Germinal center (tissue), 1 donor: ENCODE data around the gene ANKFY1.
"Not testable (repeated sequence)": the region's sequence is repeated elsewhere in the genome, so short reads cannot be mapped to it uniquely, and the experiment has no call there.

Experiments used
- DNase-seq: peaks from one replicate; pipeline ENCODE4 v3.0.0; 2012; ENCODE audit warnings: mixed read lengths, low spot score

Gene ANKFY1

GRCh38 chr17:4256952-4257351, 6.8 kb downstream of the ANKFY1 start:
- no peak for DNase-seq

DNA sequence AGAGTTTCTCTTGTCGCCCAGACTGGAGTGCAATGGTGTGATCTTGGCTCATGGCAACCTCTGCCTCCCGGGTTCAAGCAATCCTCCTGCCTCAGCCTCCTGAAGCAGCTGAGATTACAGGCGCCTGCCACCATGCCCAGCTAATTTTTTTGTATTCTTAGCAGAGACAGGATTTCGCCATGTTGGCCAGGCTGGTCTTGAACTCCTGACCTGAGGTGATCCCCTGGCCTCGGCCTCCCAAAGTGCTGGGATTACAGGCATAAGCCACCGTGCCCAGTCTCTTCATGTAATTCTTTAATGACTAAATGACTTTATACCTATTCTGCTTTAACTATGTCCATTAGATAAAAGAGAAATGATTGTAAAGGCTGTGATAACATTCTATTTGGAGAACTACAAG, 8.5 kb downstream of the ANKFY1 start:
- not testable (repeated sequence) for DNase-seq

GRCh38 chr17:4250887-4251286, 12.9 kb downstream of the ANKFY1 start:
- DNase-seq = no peak

- DNase-seq = peak; percentile 66
Observed at GRCh38 chr17:4249452-4250029, 14.2 kb downstream of the ANKFY1 start.

GRCh38 chr17:4248504-4249277, 15.1 kb downstream of the ANKFY1 start:
- no peak for DNase-seq

- no peak for DNase-seq
Observed at GRCh38 chr17:4247971-4248388, 15.8 kb downstream of the ANKFY1 start.

DNA sequence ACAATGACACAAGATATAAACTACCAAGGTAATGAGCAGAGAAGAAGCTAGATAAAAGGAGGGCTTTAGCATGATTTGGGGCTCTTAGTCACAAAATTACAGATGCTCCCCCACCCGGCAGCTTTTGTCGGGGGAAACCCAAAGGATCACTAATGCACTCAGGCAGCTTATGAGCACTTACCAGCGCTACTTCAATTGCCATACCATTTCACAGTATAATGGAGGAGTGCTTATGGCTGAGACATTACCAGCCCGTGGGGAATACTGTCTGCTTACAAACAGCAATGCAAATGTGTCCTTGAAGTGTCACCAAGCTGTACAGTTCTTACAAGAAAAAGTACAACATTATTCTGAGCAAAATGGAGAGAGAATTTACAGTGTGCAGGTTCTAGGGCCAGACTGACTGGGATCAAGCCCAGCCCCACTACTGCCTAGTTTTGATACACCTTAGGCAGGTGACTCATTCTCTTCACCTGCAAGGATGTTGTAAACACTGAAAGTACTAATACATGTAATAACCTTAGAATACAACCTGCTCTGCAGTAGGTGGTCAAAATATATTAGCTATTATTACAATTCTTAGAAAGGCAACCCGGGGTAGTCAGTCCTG, 16.3 kb downstream of the ANKFY1 start:
- DNase-seq = no peak

- DNase-seq = no peak
Observed at GRCh38 chr17:4246674-4247073, 17.1 kb downstream of the ANKFY1 start.

DNA sequence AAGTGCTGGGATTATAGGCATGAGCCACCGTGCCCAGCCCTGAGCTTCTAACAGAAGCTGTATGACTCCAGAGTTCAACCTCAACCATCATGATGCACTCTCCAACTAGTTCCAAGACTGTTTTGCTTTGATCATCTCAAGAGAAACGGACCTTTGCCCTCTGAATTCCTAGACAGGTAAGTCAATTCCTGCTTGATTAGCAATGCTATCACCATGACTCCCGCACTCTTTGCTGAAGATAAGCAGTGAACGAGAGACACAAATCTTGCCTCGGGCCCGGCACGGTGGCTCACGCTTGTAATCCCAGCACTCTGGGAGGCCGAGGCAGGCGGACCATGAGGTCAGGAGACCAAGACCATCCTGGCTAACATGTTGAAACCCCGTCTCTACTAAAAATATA, 22.2 kb downstream of the ANKFY1 start:
- DNase-seq = no peak

DNA sequence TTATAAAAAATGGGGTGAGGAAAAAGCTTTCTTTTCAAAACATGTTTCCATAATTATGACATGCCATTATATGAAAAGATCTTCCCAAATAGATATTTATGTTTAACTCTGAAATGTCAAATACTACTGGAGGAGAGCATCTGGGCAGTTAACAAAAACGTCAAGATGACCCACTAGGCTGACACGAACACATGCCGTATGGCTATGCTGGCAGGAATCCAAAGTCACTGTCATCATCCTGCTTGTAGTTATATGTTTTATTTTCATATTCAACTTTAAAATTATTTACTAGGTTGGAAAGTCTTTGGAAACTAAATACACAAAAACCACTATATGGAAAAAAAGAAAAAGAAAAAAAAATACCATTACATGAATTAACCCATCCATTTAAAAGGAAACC, 27.3 kb downstream of the ANKFY1 start:
- DNase-seq = no peak

DNA sequence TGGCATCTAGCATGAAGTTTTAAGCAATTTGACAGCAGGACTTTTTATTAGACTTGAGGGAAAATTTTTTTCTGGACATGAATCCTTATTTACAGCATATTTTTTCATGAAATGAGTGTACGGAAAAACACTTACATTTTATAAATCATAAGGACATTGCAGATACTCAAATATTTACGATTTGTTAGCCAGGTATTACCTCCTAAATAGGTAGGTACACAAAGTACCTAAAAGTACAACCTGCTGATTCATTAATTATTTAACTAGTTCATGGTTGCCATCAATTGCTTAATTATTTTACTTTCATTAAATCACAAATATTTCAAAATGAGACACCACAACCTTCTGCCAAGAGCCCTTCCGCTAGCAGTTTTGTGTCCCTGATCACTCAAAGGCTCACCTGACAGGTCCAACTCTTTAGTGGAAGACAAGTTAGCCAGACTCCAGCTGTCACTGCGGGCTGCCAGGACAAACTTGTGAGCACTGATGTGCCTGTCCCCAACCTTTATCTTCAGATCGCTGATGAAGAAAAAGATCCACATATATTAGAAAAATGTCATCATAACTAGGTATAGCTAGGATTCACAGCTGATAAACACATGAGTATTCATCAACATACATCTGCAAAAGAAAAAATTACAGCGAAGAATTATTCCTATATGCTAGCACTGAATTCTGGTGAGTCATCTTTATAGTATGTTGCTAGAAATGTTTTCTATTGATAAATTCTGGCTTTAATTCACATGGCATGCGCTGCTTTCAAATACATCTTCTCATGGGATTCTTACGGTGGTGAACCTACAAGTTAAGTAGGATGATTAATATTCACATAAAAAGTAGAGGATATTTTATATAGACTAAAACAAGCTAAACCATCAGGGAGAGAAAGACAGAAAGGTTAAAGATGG, 28.2 kb downstream of the ANKFY1 start:
- DNase-seq = no peak

- DNase-seq = no peak
Observed at GRCh38 chr17:4234401-4234800, 29.4 kb downstream of the ANKFY1 start.

DNA sequence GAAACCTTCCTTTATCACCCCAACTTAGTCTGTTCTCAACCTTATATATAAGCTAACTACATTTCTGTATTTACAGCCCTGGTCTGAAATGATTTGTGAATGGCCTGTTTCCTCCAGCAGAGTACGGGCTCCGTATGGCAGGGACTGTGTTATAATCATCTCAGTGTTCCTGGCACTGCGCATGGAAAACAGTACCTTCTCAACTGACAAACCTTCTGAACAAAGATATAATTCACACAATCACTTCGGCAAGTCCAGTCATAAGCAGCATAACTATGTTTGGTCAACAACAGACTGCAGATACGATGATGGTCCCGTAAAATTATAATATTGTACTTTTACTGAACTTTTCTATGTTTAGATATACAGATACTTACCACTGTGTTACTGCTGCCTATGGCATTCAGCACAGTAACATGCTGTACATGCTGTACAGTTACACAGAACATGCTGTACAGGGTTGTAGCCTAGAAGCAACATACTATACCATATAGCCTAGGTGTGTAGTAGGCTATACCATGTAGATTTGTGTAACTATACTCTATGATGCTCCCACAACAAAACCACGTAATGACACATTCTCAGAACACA, 30.0 kb downstream of the ANKFY1 start:
- no peak for DNase-seq

DNA sequence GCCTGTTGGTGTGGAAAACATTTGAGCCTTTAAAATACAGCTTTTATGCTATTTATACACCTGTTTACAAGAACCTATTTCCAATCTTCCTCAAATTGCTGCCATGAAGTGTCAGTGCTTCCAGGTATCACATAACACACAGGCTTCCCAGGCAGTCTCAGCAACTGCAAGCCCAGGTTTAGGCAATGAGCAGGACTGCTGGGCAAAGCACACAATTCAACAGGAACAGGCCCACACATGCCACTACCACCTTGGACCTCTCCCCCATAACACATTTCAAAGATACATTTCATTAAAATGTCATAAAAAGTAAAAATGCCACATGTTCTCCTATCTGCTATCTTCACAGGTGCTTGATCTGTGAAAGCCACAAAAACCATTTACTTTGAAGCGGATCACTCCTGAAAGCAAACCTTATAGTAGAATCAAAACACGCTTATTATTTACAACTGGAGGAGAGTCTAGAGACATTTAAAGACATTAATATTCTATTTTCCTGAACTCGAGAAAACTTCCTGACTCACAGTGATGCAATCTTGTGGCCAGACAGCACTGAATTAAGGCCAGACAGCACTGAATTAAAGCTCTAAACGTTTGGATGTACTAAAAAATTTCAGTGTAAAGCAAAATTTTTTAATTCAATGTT, 31.5 kb downstream of the ANKFY1 start:
- DNase-seq = no peak

- DNase-seq = no peak
Observed at GRCh38 chr17:4229627-4230541, 33.9 kb downstream of the ANKFY1 start.

- no peak for DNase-seq
Observed at GRCh38 chr17:4221899-4222659, 41.7 kb downstream of the ANKFY1 start.

DNA sequence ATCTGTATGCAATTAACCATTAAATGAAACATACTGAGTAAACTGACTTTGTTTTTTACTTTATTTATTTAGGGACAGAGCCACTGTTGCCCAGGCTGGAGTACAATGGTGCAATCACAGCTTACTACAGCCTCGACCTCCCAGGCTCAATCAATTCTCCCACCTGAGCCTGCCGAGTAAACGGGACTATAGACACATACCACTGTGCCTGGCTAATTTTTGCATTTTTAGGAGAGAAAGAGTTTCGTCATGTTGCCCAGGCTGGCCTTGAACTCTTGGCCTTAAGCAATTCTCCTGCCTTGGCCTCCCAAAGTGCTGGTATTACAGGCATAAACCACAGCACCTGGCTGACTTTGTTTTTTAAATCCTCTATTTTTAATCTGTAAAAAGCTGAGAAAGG, 42.6 kb downstream of the ANKFY1 start:
- no peak for DNase-seq

- DNase-seq = no peak
Observed at GRCh38 chr17:4220655-4221054, 43.1 kb downstream of the ANKFY1 start.

DNA sequence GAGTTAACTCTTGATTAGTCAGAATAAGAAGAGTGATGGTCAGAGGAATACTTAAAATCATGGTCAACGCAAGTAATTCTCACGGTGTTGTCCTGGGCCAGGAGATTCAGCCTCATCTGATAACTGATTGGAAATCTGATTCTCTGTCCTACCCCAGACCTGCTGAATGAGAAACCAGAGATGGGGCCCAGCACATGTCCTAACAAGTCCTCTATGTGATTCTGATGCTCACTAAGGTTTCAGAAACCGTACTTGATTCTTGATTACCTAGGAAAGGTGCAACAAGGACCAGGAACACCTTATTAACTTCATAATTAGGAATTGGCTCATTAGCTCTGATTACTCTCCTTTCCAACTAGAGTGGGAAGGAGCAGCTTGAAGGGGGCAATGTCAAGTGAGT, 44.5 kb downstream of the ANKFY1 start:
- no peak for DNase-seq
